HG03460 (cell line): ENCODE measurements around the gene SLC24A5.
A peak's percentile ranks its signal among the peaks of the same experiment; 100 is the strongest.

Source experiments
- ATAC-seq: cut with Tn5 transposase; IDR thresholded peaks from one replicate; pipeline ENCODE4 v1.9.1; 2021; ENCODE audit not compliant: unreplicated experiment

Gene SLC24A5

DNA sequence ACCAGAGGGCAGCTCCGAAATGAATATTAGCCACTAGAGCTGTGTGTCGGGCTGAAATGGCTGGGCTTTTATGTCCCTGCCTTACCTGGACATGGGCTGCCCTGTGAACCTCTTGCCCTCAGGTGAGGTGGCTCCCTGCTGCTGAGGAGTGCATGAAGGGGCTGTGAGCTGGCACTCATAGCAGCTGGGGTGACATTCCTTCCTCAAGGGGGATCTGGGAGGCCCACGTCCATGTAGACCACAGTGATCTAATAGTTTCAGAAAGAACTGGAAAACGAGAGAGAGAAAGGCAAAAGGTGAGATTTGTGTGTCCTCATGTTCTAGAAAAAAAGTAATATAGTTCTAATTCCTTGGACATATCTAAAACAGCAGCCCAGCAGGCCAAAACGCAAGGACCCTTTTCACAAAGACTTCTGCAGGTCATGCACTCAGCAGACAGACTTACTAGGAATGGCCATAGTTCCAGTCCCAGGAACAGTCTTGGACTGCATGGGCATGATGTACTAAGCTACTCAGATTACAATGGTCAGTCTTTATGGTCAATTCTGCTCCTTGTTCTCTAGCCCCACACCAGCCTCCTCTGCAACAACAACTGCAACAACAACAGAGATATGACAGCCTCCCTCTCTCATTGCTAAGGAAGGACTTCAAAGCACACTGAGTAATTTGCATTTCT lies 10.8 kb upstream of the SLC24A5 start:
- no peak for ATAC-seq

DNA sequence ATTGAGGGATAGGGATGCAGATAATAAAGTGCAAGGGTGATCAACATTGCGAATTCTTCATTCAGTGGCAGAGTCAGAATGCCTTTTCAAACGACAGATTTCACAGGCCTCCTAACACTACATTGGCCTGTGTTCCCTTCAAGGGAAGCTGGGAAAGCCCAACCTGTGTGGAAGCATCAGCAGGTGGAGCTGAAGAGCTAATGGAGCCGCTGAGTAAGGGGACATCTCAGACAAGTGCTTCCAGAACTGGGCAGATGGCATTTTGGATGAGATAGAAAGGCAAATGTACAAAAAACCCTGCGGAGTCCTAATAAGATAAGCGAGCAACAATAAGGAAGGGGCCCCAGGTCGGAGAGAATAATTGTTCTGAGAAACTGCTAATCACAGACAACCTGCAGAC lies 8.5 kb upstream of the SLC24A5 start:
- ATAC-seq = no peak

DNA sequence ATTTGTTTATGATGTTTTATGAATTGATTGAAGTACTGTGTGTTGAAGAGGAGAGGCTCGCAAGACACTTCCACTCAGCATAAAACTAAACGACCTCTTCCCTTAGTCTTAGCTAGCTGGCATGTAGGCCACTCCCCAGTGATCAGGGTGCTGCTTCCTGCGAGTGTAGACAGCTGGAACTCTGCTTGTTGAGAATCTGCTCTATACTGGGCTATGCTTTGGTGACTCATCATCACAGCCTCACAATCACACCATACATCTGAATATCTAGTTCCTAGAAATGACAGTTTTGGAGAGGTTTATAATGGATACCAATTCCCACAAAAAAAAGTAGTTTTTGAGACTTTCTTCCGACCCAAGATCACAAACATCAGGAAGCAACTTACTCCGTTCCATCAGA lies 1.5 kb upstream of the SLC24A5 start:
- no peak for ATAC-seq

DNA sequence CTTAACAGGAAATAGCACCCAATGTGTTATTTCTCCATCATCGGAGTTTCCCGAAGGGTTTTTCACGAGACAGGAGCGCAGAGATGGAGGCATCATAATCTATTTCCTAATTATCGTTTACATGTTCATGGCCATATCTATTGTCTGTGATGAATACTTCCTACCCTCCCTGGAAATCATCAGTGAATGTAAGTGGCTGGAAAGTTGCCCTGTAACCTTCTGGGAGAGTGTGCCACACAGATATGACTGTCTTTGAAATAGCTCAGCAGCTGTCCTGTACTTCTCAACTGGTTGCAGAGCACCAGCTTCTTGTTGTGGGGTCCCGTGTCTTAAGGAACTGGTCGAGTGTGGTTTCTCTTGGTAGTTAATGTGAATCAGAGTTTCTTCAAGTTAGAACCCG lies 1.1 kb downstream of the SLC24A5 start:
- ATAC-seq = no peak

DNA sequence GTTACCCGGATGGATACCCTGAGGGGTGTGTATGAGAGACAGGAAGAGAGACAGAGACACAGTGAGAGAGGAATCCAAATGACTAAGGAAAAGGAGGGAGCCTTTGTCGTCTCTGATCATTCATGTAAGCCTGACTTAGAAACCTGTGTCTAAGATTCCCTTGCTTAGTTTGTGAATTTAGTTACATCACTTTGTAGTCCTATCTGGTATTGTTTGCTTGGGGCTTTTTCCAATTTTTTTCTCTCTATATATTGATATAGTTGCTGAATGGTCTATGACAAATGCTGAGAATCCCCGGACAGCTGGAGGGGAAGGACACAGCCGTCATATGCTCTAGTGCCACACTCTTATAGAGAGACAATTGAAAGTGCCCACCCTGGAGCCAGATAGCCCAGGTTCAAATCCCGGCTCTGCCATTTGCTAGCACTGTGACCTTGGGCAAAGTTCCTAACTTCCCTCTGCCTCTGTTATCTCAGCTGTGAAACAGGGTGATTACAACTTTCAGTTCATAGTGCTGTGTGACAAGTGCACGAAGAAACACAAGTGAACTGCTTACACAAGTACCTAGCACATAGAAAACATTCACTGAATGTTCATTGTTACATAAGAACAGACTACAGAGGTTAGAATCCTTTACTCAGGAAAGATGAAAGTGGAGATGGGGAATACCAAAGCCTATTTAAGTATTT lies 6.0 kb downstream of the SLC24A5 start:
- no peak for ATAC-seq

DNA sequence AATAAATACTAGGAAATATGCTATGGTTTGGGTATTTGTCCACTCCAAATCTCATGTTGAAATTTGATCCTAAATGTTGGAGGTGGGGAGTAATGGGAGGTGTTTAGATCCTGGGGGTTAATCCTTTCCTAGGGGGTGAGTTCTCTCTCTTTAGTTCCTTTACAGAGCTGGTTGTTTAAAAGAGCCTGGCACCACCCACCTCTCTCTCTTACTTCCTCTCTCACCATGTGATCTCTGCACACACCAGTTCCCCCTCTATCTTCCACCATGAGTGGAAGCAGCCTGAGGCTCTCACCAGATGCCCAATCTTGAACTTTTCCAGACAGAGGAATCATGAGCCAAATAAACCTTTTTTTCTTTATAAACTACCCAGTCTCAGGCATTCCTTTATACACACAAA lies 10.5 kb downstream of the SLC24A5 start:
- ATAC-seq = no peak

DNA sequence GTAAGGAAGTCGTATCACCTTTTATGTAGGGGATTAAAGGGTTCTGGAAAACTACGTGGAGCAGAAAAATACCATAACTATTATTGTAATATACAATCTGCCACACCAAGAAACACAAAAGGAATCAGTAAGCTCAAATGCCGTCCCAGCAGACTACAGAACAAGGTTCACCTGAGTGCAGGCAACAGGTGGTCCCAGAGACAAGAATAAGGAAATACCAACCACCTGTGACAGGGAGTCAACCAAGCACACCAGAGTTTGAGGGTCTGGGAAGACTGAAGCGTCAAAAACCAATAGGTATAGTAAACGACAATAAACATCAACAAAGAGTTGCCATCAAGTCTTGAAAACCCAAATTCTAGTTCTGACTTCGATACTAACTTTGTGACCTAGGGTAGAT lies 12.1 kb downstream of the SLC24A5 start:
- no peak for ATAC-seq

DNA sequence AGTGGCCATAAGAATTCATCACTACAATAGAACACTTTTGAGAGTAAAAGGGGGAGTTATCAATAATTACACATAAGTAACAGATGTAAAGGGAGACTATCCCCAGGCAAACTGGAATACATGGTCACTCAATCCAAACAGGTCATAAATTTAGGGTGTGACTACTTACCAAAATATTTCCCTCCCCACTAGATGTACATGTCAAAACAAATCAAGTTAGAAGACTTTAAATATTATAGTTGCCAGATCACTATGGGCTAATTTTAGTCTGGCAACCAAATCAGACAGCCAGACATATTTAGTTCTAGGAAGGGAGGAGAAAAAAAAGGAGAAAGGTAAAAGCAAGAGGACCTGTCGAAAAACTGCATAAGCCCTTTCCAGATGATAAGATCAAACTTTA lies 23.1 kb downstream of the SLC24A5 start:
- no peak for ATAC-seq

DNA sequence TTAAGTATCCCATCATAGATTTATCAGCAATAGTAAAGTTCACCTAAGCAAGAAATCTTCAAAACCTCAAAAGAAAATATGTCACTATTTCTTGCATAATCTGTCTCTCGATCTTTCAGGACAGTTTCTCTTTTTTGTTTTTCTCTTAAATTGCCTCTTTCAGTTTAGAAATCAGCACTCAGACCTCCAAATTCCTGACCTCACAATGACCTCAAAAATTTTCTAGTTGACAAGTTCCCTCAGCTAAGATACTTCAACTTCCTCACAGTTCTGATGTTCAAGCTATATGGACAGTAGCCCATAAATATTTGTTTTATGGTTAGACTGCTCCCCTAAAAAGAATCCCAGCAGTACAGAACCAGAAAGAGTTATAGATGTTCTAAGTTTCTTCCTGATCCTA lies 24.1 kb downstream of the SLC24A5 start:
- peak; percentile 76 for ATAC-seq

DNA sequence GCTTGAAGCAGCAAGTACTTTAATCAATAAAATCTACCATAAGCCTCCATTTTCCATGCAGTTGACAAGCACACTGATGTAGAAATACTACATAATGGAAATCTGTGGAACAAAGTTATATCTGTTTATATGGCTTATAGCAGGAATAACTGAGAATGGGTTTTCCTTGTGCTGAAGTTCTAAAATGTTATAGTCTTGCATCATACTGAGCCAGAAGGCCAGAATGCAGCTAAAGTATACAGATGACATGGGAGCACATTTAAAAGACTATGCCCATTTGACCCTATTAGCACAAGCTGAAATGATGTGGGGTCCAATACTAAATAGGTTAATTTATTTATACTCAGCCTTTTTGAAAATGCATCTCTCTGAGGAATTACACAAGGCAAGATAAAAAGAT lies 25.1 kb downstream of the SLC24A5 start:
- ATAC-seq = no peak

DNA sequence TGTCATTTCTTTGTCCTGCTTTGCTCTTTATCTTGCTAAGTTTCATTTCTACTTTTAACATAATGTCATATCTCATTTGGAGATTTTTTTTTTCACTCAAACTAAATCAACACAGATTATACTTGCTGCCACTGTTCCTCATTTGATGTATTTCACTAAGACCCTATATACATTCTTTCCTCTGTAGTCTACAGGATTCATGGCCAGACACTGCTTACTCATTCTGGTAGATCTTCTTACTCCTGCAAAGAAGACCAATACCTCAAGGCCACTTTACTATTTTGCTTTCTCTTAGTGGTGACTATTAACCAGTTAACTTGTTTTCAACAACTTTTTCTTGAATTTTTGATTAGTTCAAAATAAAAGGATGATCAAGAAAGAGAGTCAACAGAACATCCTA lies 26.6 kb downstream of the SLC24A5 start:
- ATAC-seq = no peak

DNA sequence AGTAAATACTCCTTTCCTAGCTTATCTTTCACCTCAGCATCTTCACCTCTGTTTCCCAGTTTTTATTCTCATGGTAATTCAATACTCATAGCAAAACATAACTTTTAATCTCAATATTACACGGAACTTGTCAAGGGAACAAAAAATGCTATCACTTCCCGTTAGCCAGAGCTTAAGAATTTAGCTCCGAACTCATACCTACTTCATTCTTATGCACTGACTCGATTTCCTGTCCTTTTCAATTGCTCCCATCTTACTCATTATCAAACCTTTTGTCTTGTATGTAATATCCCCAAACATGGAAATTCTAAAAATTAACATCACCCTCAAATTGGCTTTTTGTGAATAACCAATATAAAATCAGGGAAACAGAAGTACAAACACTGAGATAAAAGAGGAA lies 29.1 kb downstream of the SLC24A5 start:
- ATAC-seq = no peak

DNA sequence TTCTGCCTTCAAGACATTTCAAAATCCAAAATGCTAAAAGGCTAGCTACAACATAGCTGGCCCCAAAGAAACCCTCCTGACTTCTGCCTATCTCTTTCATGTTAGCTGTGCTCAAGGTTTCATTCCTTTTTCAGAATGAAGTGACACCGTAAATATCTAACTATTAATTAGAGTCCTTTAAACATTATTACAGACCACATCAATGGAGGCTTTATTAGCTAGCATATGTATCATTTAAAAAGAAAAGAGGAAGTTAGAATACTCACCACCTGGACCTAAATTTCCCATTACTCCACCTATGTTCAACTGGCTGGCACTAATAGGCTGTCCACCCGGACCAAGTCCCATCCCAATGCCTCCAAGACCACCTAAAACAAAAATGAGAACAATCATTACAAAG lies 32.7 kb downstream of the SLC24A5 start:
- ATAC-seq = no peak

DNA sequence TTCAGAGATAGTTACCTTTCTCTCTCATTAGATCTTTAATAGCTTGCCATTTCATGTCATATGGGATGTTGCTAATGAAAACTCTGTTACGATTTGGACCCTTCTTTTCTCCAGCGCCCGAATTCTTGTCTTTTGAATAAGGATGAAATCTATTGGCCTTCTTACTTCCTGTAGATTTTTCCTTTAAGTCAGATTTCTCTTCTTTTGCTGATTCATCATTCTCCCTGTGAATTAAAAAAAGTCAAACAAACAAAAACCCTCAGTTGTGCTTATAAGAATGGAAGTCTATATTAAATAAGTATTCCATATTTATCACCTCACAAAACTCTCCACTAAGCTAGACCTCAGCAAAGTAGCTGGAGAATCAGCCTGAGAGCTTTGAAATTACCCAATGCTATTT lies 47.8 kb downstream of the SLC24A5 start:
- no peak for ATAC-seq

DNA sequence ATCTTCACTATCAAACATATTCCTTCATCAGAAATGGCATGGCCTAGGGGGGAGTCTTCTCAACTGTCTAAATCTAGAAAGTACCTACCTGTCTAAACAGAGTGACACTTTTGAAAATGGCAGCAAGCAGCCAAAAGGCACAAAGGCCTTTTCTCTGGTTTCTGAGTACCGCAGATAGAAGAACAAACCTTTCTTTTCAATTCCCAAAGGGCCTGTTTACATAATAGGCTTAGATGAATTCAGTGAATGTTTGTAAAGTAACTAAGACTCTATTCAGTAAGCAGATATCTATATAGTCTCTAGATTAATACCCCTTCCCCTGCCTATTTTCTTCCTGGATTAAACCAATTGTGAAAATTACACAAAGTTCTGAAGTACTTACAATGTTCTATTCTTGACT lies 50.2 kb downstream of the SLC24A5 start:
- no peak for ATAC-seq

DNA sequence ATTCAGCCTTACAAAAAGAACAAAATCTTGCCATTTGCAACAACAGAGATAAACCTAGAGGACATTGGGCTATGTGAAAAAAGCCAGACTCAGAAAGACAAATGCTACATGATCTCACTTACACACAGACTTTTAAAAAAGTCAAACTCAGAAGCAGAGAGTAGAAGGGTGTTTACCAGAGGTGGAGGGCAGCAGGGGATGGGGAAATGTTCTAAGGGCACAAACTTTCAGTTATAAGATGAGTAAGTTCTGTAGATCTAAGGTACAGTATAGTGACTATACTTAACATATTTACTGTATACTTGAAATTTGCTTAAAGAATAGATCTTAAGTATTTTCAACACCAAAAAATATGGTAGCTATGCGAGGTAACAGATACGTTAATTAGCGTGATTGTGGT lies 54.3 kb downstream of the SLC24A5 start:
- ATAC-seq = peak; percentile 37

DNA sequence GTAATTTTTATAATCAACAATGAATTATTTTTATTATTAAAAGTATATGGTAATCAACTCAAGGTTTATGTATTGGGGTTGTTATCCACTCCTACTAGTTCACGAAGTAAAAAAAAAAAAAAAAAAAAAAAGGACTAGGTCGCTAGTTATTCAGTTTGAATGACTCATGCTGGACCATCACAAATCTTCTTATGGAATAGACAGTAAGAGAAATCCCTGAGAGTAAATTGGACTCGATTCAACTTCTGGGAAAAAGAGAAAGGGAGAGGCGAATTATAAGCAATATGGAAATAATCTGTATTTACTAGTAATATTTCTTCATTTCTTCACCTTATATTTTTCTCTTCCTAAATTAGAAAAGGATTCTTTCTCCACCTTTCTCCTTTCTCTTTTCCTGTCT lies 55.3 kb downstream of the SLC24A5 start:
- no peak for ATAC-seq

DNA sequence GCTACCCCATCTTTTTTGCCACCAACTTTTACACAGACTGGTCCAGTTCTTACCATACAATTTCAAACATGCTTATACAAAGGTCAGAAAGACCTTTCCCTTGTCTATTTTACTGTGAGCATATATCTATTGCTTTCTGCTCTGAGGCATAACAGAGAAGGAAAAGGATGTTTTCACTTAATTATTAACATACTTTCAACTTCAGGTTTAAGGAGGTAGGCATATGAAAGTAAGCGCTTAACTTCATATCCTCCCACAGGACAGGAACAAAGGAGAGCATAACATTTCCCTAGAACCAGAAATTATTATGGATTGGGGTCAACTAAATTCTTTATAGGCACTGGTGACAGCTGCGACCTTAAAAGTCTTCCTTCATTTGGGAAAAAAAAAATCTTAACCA lies 56.2 kb downstream of the SLC24A5 start:
- ATAC-seq = peak; percentile 33

DNA sequence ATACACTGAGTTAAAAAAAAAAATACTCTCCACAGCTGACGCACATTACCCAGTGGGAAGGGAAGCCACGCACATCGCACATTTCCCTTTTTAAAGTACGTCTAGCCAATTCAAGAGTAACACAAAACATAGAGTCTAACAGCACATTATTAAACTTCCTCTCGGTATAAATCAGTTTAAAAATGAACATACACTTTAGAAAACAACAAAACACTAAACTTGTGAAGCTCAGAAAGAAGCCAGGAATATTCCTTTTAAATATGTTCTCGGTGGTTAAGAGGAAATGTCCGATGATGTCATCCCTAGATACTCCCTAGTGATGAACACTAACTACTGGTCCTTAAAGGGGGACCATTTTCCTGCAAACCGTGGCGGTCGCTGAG lies 56.6 kb downstream of the SLC24A5 start:
- ATAC-seq = peak; percentile 53

DNA sequence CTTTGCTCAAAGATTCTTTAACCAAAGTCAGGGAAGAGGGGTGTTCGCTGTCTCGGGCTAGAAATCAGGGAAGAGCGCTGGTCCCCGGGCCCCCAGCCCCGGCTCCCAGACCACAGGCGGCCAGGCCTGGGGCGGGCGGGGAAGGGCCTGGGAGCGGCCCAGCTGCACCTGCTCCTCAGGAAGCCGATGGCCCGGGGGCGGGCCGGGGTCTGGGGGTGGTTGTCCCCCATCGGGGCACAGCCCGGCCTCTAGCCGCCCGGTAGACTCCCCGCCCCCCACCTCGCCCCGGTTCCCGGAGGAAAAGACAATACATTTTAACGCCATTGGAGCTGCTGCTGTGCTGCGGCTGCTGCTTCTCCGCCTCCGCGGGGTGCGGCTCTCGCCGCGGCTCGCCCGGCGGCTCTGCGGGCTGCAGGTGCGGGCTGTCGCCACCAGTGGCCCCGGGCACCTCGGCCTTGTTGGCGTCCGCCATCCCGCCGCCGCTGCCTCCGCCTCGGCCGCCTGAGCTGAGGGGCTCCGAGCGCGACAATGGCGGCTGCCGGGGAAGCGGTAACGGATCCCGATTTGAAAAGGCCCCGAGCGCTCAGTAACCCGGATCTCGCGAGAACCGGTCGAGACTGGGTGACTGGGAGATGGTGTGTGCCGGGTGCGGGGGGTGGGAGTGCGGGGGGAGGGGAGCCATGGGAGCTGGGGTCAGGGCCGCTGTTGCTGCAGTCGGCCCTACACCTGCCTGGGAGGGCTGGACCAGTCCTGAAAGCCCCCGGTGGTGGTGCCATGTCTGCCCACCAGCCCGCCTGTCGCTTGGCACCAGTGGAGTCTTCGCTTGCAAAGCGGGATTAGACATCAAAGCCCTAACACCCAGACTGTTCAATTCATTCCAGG lies 57.2 kb downstream of the SLC24A5 start, which contains the start of gene MYEF2:
Gene MYEF2 (minus strand): TSS at position 530 of the 882 bp plus-strand sequence. CDS start 58 bp downstream, at position 472.
- peak; percentile 75 for ATAC-seq

DNA sequence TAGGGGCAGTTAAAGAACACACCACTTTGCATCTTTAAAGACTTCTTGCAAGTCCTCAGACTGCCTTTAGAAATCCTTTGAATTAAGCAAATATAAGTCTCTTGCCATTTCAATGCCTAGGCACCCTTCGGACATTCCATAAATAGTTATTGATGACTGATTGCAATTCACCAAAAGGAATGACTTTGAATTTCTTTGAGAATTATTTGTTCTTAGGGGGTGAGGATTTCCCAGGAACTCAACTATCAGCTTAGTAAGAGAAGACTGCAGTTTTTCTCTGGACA lies 57.8 kb downstream of the SLC24A5 start:
- ATAC-seq = no peak

DNA sequence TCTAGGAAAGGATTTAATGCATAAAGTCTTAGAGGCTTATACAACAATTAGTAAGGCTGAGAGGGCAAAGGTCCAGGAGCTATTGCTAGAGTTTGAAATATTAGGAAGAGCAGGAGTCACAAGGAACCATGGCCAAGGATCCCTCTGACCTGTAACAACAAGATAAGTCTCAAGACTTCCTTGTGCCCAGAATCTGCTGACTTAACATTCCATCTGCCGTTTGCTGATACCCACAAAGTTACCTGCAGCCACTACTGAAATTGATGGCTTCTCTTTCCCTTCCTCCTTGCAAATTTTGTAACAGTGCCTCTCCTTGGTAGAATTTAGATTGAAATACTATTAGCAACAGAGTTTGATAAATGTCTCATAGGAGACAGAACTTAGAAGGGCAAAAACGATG lies 62.0 kb downstream of the SLC24A5 start:
- no peak for ATAC-seq
